Kidney (tissue), 14 donors: ENCODE data around the gene FANCE. TPM values are rescaled to one million over a fixed set of nuclear protein-coding genes. Genes with fewer than 3 reads are reported as not detected.

Source experiments
- DNase-seq, 5 donors: peaks; one replicate each; pipeline ENCODE4 v3.0.0-alpha.2; 2013 to 2020
- FAIRE-seq: peaks from 2 replicates; lab custom pipeline; 2012; peaks lifted over from hg19 to GRCh38; lab: Jason Lieb, UNC
- H3K27ac ChIP-seq, 2 donors: one replicate each; pipeline ENCODE4 v1.7.0; 2013; ENCODE audit warnings: low read depth in 2 of 2, low read length in 2 of 2, inconsistent platforms in 1 of 2
- H3K27me3 ChIP-seq: one replicate; pipeline ENCODE4 v1.7.1; 2013; ENCODE audit warnings: low read length, inconsistent platforms; ENCODE audit not compliant: control insufficient read depth, insufficient read depth
- H3K36me3 ChIP-seq, 3 donors: one replicate each; pipeline versions ENCODE4 v1.7.0 to v1.7.1; 2013; ENCODE audit warnings: low read length in 3 of 3, control low read depth in 1 of 3, inconsistent platforms in 1 of 3; ENCODE audit not compliant: insufficient read depth in 3 of 3, control insufficient read depth in 2 of 3
- H3K4me1 ChIP-seq, 3 donors: one replicate each; pipeline versions ENCODE4 v1.7.0 to v1.7.1; 2013; ENCODE audit warnings: low read length in 3 of 3, inconsistent platforms in 1 of 3, low read depth in 1 of 3; ENCODE audit not compliant: control insufficient read depth in 2 of 3, insufficient read depth in 2 of 3
- H3K4me3 ChIP-seq, 3 donors: one replicate each; pipeline versions ENCODE4 v1.7.0 to v1.8.1; 2013; ENCODE audit warnings: low read length in 3 of 3, control low read depth in 1 of 3, inconsistent platforms in 1 of 3
- H3K9ac ChIP-seq, 3 donors: one replicate each; pipeline versions ENCODE4 v1.7.0 to v1.7.1; 2013; ENCODE audit warnings: low read length in 3 of 3, control low read depth in 1 of 3, inconsistent platforms in 1 of 3
- H3K9me3 ChIP-seq, 3 donors: one replicate each; pipeline versions ENCODE4 v1.7.0 to v1.7.1; 2013; ENCODE audit warnings: low read length in 3 of 3, control low read depth in 1 of 3, inconsistent platforms in 1 of 3; ENCODE audit not compliant: control insufficient read depth in 2 of 3, insufficient read depth in 1 of 3
- CTCF ChIP-seq: IDR thresholded peaks from 3 replicates; pipeline ENCODE4 v1.5.1; 2012; ENCODE audit warnings: mild to moderate bottlenecking, moderate library complexity, borderline replicate concordance; ENCODE audit not compliant: insufficient read depth; ENCODE audit errors: extremely low read depth
- intact Hi-C: fragments of 100-400 bp; cut with DNase I; formaldehyde crosslinking; loops from one replicate; pipeline ENCODE4 v1.11.1; 2022
- polyA plus RNA-seq: library from polyadenylated mRNA; stranded (reverse); fragments of 350-450 nt; fragmentation: Illumina TruSeq; extraction: RNeasy Lipid Tissue Mini Kit (QIAGEN cat#74804); gene quantifications from one replicate; pipeline ENCODE4 v1.2.3, GENCODE V29; 2014; ENCODE audit warnings: low read depth, low replicate concordance; ENCODE audit not compliant: insufficient read depth
- total RNA-seq: library from RNA; stranded (reverse); fragmentation: NEBNext Ultra II Directional; extraction: Animal tissue kit (Norgen Biotek cat#: 25700); gene quantifications from one replicate; pipeline ENCODE4 v1.2.1, GENCODE V29; 2021
- donor health status: control.
- donor health status: control.
- donor health status: control.
- donor health status: control.
- donor health status: control.
- donor health status: DM: yes; HTN: yes; CAD: no.
- donor health status: Normal renal cell carcinoma (clear cell type).

The FANCE gene
- total and polyA plus RNA-seq, 2 donors from 2014 or later: 1.2 to 2.7 TPM

- Histone ChIP-seq H3K27me3 (no peaks in the 10 kb centered on the region), H3K36me3 (peaks cover 0 to 2% (median 0%) of the 10 kb centered on the region in 3 donors), H3K9me3 (no peaks in the 10 kb centered on the region), H3K4me1 (peaks cover 0 to 16% (median 10%) of the 10 kb centered on the region in 3 donors), H3K27ac (no peak overlapping the region), H3K9ac (no peak overlapping the region), H3K4me3 (no peak overlapping the region)
- intact Hi-C loops: no loop called here
- FAIRE-seq (no peak), DNase-seq (peak in 2 of 5 donors; percentile 43 to 62)
- no peak for TF ChIP-seq CTCF
Observed at GRCh38 chr6:35406711-35407485, 45.2 kb upstream of the FANCE start.

GRCh38 chr6:35409245-35409644 lies 42.9 kb upstream of the FANCE start:
- H3K9ac ChIP-seq: no peak overlapping the region
- no peak for TF ChIP-seq CTCF

GRCh38 chr6:35410131-35410530 lies 42.0 kb upstream of the FANCE start:
- no peaks in the 10 kb centered on the region for H3K27me3 ChIP-seq

More at GRCh38 chr6:35409245-35409644, 42.9 kb upstream of the FANCE start:
- Histone ChIP-seq H3K27ac (no peak overlapping the region), H3K36me3 (peaks cover 0 to 2% (median 0%) of the 10 kb centered on the region in 3 donors), H3K4me1 (peaks cover 0 to under 1% (median 0%) of the 10 kb centered on the region in 3 donors), H3K4me3 (no peak overlapping the region), H3K27me3 (no peaks in the 10 kb centered on the region), H3K9me3 (no peaks in the 10 kb centered on the region)
- FAIRE-seq: no peak
- intact Hi-C loops: no loop called here
- no peak for DNase-seq

More at GRCh38 chr6:35410131-35410530, 42.0 kb upstream of the FANCE start:
- H3K9me3 ChIP-seq: no peaks in the 10 kb centered on the region
- H3K36me3 ChIP-seq: peaks cover 0 to 2% (median 0%) of the 10 kb centered on the region in 3 donors
- no peak for TF ChIP-seq CTCF
- no peak overlapping the region for H3K27ac ChIP-seq
- H3K9ac ChIP-seq: no peak overlapping the region
- DNase-seq (no peak), FAIRE-seq (no peak)
- no peak overlapping the region for H3K4me3 ChIP-seq
- intact Hi-C loops: no loop called here
- H3K4me1 ChIP-seq: peaks cover 0 to 5% (median 0%) of the 10 kb centered on the region in 3 donors
